Pancreas (tissue), 10 donors: ENCODE results near the gene PARD3. TPM values are rescaled to one million over a fixed set of nuclear protein-coding genes. Genes with fewer than 3 reads are reported as not detected.
"Not testable (repeated sequence)": the region's sequence is repeated elsewhere in the genome, so short reads cannot be mapped to it uniquely, and the experiment has no call there.

Experiments used
- ATAC-seq, 4 donors: fragments of 200-7000 bp; cut with Tn5 transposase; one replicate each; pipeline versions ENCODE4 v1.8.0 to v1.9.1; 2020; ENCODE audit warnings: mild to moderate bottlenecking in 4 of 4, moderate library complexity in 4 of 4
- DNase-seq, 6 donors: peaks; one replicate each; pipeline ENCODE4 v3.0.0-alpha.2; 2020
- FAIRE-seq: peaks from 2 replicates; lab custom pipeline; 2012; peaks lifted over from hg19 to GRCh38; lab: Jason Lieb, UNC
- H3K27ac ChIP-seq, 4 donors: fragments of 200-600 bp; sonication (generic); 1 replicate in 3 of 4; 2 replicates in 1 of 4; pipeline versions ENCODE4 v1.5.0 to v1.8.0; 2020
- H3K27me3 ChIP-seq, 4 donors: fragments of 200-600 bp; one replicate each; pipeline ENCODE4 v1.8.0; 2021
- H3K36me3 ChIP-seq, 3 donors: fragments of 200-600 bp; sonication (generic) in 1 of 3; one replicate each; pipeline versions ENCODE4 v1.5.0 to v1.8.0; 2020 to 2021
- H3K4me1 ChIP-seq, 3 donors: fragments of 200-600 bp; one replicate each; pipeline ENCODE4 v1.8.0; 2021
- H3K4me3 ChIP-seq, 4 donors: fragments of 200-600 bp; sonication (generic) in 2 of 4; one replicate each; pipeline versions ENCODE4 v1.5.0 to v1.8.0; 2020 to 2021
- H3K9me3 ChIP-seq, 4 donors: fragments of 200-600 bp; one replicate each; pipeline ENCODE4 v1.8.0; 2021
- CTCF ChIP-seq, 4 donors: fragments of 200-600 bp; sonication (generic) in 3 of 4; IDR thresholded peaks; one replicate each; pipeline versions ENCODE4 v1.5.0 to v1.8.0; 2021; ENCODE audit warnings: antibody characterized with exemption in 4 of 4
- WGBS, 2 donors: extraction: QIAGEN DNeasy Blood & Tissue Kit; methylation state at CpG; one replicate each; pipeline ENCODE4 v1.1.7; 2013; 5-methylcytosine and 5-hydroxymethylcytosine counted together
- intact Hi-C, 3 donors: fragments of 100-400 bp; cut with DNase I; formaldehyde crosslinking; loops; one replicate each; pipeline versions ENCODE4 v1.11.1 to v1.14.2; 2022
- polyA plus RNA-seq, 2 donors: library from polyadenylated mRNA; stranded (reverse); fragments of 200-250 nt; gene quantifications; one replicate each; pipeline ENCODE4 v1.2.3, GENCODE V29; 2013
- total RNA-seq, 6 donors: library from RNA; stranded (reverse); fragmentation: NEBNext Ultra II Directional in 4 of 6; extraction: Animal tissue kit (Norgen Biotek cat#: 25700) in 4 of 6; gene quantifications; one replicate each; pipeline versions ENCODE4 v1.2.1 to v1.2.4, GENCODE V29; 2021 to 2023
- donor health status: healthy with polysubstance abuse.
- donor health status: DM: no; HTN: no; CAD: no; lungs with moderate emphysema.
- donor health status: DM: no; HTN: no; CAD: no.
- donor health status: control.
- donor health status: control.
- donor health status: Bipolar disorder and iron deficiency.
- donor health status: DM: yes; HTN: yes; CAD: no.
- donor health status: DM: no; HTN: no; CAD: no.
- donor health status: DM: no; HTN: no; CAD: no.
- donor health status: DM: yes; HTN: yes; CAD: no.

The PARD3 gene
- total and polyA plus RNA-seq, 8 donors, result 12.8 to 32.3 (median 23.4) TPM

- Histone ChIP-seq H3K4me1 (peaks cover 11 to 23% (median 21%) of the 10 kb centered on the region in 3 donors), H3K27me3 (no peaks in the 10 kb centered on the region), H3K9me3 (no peaks in the 10 kb centered on the region), H3K4me3 (no peak overlapping the region), H3K27ac (peak overlapping the region in 1 of 4 donors; percentile 39), H3K36me3 (no peaks in the 10 kb centered on the region)
- FAIRE-seq, result no peak
- intact Hi-C loops, result no loop called here
- no peak for TF ChIP-seq CTCF (IDR thresholded peaks at IDR 0.05)
- no peak for DNase-seq
- ATAC-seq, result no peak
Measured at GRCh38 chr10:34757933-34758332, 57.2 kb downstream of the PARD3 start.

GRCh38 chr10:34757181-34757580, 57.9 kb downstream of the PARD3 start:
- not testable (repeated sequence) for ATAC-seq, FAIRE-seq

GRCh38 chr10:34756584-34756983, 58.5 kb downstream of the PARD3 start:
- H3K4me3 ChIP-seq, result no peak overlapping the region
- DNase-seq (no peak), FAIRE-seq (no peak), ATAC-seq (no peak)
- no peaks in the 10 kb centered on the region for H3K36me3 ChIP-seq
- WGBS, 2 donors, result 83 to 84% methylated on average over 3 of the region's 3 CpGs
- peaks cover 13 to 23% (median 21%) of the 10 kb centered on the region in 3 donors for H3K4me1 ChIP-seq
- no peaks in the 10 kb centered on the region for H3K9me3 ChIP-seq
- no peaks in the 10 kb centered on the region for H3K27me3 ChIP-seq
- H3K27ac ChIP-seq, result no peak overlapping the region
- no peak for TF ChIP-seq CTCF (IDR thresholded peaks at IDR 0.05)
- intact Hi-C loops, result no loop called here

More at GRCh38 chr10:34757181-34757580, 57.9 kb downstream of the PARD3 start:
- H3K27ac ChIP-seq, DNase-seq, H3K4me3 ChIP-seq, H3K36me3 ChIP-seq, H3K9me3 ChIP-seq, intact Hi-C loops, H3K27me3 ChIP-seq: not testable (repeated sequence)
- peaks cover 13 to 23% (median 21%) of the 10 kb centered on the region in 3 donors for H3K4me1 ChIP-seq
- 94 to 97% methylated on average over 4 of the region's 4 CpGs for WGBS, 2 donors

GRCh38 chr10:34753014-34753757, 61.9 kb downstream of the PARD3 start:
- 29 to 33% methylated on average over 5 of the region's 5 CpGs for WGBS, 2 donors
- FAIRE-seq (no peak), ATAC-seq (peak; percentile 30 to 65 (median 58)), DNase-seq (no peak)
- Histone ChIP-seq H3K4me1 (peaks cover 13 to 23% (median 20%) of the 10 kb centered on the region in 3 donors), H3K27me3 (no peaks in the 10 kb centered on the region), H3K9me3 (no peaks in the 10 kb centered on the region), H3K36me3 (no peaks in the 10 kb centered on the region), H3K27ac (peak overlapping the region in 1 of 4 donors; percentile 33), H3K4me3 (no peak overlapping the region)
- intact Hi-C loops, result no loop called here
- TF ChIP-seq CTCF (IDR thresholded peaks at IDR 0.05), result no peak

GRCh38 chr10:34751272-34751671, 63.8 kb downstream of the PARD3 start:
- 40 to 61% methylated on average over 2 of the region's 2 CpGs for WGBS, 2 donors
- Histone ChIP-seq H3K4me1 (peaks cover 16 to 28% (median 17%) of the 10 kb centered on the region in 3 donors), H3K9me3 (no peaks in the 10 kb centered on the region), H3K27me3 (no peaks in the 10 kb centered on the region), H3K27ac (no peak overlapping the region), H3K4me3 (no peak overlapping the region), H3K36me3 (no peaks in the 10 kb centered on the region)
- DNase-seq (no peak), FAIRE-seq (no peak), ATAC-seq (no peak)
- no peak for TF ChIP-seq CTCF (IDR thresholded peaks at IDR 0.05)
- intact Hi-C loops, result no loop called here

- intact Hi-C loops, H3K36me3 ChIP-seq, H3K27ac ChIP-seq, H3K27me3 ChIP-seq, H3K4me3 ChIP-seq, DNase-seq, FAIRE-seq, H3K9me3 ChIP-seq, ATAC-seq: not testable (repeated sequence)
- WGBS, 2 donors, result 89 to 91% methylated on average over 7 of the region's 7 CpGs
- peaks cover 18 to 31% (median 22%) of the 10 kb centered on the region in 3 donors for H3K4me1 ChIP-seq
Measured at GRCh38 chr10:34750795-34751194, 64.3 kb downstream of the PARD3 start.
